T-helper 2 cell (primary cell): ENCODE data around the gene NRSN2.
A peak's percentile ranks its signal among the peaks of the same experiment; 100 is the strongest.
"Not testable (repeated sequence)": the region's sequence is repeated elsewhere in the genome, so short reads cannot be mapped to it uniquely, and the experiment has no call there.

Source experiments
- DNase-seq, 5 experiments: peaks; one replicate each; pipeline versions ENCODE4 v3.0.0 to v3.0.0-alpha.2; 2012 to 2022

Gene NRSN2

GRCh38 chr20:375265-375889 lies 28.5 kb downstream of the NRSN2 start:
- no peak for DNase-seq

DNA sequence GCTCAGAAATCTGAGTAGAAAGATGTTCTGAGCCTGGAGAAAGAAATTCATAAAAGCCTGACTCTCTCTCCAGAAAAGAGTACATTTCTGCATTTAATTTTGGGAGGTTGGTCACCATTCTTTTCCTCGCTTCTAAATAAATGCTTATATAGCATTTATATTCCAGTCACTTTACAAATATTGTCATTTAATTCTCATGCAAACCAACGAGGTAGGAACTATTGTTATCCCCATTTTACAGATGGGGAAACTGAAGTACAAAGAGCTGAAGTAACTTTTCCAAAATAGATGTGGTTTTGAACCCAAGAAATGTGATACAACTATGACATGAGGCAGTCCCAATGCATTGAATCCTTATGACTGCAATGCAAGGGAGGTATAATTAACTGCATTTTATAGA lies 29.2 kb downstream of the NRSN2 start:
- DNase-seq = no peak

DNA sequence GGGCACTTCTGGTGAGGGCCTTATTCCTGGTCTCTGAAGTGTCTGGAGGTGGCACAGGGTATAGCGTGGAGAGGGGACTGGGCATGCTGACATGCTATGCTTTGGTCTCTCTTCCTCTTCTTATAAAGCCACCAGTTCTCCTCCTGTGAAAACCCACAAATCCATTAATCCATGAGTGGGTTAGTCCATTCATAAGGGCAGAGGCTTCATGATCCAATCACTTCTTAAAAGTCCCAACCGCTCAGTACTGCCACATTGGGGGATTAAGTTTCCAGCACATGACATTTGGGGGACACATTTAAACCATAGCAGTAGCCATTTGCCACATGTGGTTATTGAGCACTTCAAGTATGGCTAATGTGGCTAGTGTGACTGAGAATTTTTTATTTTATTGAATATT lies 29.8 kb downstream of the NRSN2 start:
- no peak for DNase-seq

GRCh38 chr20:377578-377977 lies 30.7 kb downstream of the NRSN2 start:
- not testable (repeated sequence) for DNase-seq

GRCh38 chr20:378961-379336 lies 32.0 kb downstream of the NRSN2 start:
- no peak for DNase-seq

DNA sequence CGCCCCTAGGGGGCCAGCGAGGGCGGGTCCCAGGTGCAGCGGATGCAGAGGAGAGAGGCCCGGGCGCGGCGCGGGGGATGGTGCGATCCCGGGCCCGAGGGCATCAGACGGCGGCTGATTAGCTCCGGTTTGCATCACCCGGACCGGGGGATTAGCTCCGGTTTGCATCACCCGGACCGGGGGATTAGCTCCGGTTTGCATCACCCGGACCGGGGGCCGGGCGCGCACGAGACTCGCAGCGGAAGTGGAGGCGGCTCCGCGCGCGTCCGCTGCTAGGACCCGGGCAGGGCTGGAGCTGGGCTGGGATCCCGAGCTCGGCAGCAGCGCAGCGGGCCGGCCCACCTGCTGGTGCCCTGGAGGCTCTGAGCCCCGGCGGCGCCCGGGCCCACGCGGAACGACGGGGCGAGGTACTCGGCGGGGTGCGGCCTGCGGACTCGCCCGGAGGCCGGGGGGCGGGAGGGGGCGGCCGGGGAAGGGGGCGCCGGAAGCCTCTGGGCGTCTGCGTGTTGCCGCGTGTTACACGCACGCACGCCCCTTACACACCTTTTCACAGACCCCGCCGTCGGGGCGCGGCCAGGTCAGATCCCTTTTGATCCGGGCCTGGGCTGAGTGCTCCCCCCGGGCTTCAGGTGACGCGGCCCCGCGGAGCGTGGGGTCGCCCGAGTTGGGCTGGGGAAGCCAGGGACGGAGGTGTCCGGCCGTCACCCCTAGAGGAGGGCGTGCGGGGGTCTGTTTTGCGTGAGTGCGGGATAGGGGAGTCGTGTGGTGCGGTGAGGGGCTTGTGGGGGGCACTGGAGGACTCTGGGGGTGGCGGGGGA lies 34.1 kb downstream of the NRSN2 start:
- DNase-seq = peak in 4 of 5 experiments; percentile 28 to 80 (median 42)

DNA sequence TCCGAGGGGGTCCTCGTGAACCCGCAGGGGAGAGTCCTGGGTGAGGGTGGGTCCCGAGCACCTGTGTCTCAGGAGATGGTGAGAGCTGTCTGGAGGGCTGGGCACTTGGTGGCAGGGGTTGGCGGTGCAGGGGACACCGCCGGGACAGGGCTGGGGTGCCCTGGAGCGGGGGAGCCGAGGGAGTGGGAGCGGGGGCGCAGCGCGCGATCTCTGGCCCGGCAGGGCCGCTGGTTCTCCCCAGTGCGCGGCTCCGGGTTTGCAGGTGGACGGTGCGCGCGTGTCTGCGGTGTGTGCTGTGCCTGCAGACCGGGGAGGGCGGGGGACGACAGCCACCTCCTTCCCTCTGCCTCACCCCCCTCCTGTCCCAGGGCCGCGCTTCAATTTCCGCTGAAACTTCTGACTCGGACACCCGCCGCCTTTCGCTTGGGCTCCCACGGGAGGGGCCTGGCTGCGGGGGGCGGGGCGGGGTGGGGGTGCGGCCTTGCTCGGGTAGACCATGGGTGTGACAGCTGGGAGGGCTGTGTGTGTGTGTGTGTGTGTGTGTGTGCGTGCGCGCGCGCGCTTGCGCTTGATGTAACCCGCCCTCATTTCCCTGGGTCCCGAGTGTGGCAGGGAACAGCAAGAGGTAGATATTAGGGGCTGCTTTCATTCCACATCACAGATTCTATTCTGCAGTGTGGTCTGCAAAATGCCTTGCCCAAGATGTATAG lies 34.8 kb downstream of the NRSN2 start:
- peak; percentile 34 to 93 (median 45) for DNase-seq

DNA sequence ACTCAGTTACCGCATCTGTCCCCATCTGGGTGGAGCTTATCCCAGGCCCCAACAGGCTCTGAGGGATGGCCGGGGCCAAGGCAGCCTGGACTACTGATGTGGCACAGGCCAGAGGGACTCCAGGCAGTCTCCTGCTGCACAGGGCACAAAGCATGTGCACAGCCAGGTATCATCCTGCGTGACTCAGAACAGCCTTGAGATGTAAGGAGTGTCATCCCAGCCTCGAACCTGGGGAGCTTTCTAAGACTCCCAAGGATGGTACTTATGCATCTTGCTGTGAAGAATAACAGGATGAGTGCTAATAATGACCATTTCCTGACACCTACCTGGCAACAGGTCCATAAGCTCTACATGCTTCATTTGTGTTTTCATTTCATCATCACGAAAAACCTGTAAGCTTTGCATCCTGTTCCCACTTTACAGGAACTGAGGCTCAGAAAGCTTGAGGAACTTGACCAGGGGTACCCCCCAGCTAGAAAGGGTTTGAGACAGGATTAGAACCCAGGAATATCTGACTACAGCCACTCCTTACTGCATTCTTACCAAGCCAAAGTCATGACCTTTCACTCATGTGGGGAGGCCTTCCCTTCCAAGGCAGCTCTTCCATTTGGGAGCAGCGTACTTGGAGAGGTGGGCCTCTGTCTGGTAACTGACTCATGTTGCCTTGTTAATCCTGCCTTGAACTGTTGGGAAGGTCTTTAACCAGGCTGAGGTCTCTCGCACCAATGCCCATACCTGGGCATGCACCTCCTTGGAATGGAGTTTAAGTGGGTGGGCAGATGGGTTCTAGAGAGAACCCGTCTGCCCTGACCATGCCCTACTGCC lies 35.6 kb downstream of the NRSN2 start:
- no peak for DNase-seq

DNA sequence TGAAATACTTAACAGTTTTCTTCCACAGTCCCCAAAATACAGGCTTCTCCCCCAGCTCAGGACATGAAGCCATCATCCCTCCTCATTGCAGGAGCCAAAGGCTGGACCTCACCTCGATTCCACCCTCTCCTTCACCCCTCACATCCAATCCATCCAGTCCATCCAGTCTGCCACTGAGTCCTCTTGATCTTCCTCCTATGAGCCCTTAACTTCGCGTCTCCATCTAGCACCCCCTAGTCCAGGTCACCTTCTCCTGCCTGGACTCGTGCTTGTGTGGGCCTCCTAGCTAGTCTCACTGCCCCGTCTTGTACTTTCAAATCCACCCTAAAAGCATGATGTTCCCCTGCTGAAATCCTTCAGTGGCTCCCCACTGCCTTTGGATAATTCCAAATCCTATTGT lies 37.0 kb downstream of the NRSN2 start:
- DNase-seq = no peak

DNA sequence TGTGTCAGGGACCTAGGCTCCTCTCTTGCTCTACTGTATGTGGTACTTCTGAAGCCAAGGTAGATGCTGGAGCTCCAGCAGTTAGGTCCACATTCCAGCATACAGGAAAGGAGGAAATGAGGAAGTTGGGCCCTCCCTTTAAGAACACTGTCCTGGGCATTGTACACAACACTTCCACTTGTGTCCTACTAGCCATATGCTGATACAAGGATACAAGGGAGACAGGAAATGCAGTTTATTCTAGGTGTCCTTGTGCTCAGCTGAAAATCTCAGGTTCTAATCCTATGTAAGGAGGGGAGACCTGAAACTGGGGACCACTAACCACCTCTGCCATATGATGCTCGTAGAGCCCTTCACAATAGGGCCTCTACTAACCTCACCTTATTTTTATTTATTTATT lies 37.8 kb downstream of the NRSN2 start:
- DNase-seq = no peak

- no peak for DNase-seq
Observed at GRCh38 chr20:385448-385847, 38.5 kb downstream of the NRSN2 start.

DNA sequence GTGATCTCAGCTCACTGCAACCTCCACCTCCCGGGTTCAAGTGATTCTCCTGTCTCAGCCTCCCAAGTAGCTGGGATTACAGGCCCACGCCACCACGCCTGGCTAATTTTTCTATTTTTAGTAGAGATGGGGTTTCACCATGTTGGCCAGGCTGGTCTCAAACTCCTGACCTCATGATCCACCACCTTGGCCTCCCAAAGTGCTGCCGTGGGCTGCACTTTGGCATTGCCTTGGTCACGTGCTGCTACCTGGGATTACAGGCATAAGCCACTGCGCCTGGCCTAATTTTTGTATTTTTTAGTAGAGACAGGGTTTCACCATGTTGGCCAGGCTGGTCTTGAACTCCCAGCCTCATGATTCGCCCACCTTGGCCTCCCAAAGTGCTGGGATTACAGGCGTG lies 39.7 kb downstream of the NRSN2 start:
- not testable (repeated sequence) for DNase-seq

- DNase-seq = no peak
Observed at GRCh38 chr20:387520-387919, 40.6 kb downstream of the NRSN2 start.

DNA sequence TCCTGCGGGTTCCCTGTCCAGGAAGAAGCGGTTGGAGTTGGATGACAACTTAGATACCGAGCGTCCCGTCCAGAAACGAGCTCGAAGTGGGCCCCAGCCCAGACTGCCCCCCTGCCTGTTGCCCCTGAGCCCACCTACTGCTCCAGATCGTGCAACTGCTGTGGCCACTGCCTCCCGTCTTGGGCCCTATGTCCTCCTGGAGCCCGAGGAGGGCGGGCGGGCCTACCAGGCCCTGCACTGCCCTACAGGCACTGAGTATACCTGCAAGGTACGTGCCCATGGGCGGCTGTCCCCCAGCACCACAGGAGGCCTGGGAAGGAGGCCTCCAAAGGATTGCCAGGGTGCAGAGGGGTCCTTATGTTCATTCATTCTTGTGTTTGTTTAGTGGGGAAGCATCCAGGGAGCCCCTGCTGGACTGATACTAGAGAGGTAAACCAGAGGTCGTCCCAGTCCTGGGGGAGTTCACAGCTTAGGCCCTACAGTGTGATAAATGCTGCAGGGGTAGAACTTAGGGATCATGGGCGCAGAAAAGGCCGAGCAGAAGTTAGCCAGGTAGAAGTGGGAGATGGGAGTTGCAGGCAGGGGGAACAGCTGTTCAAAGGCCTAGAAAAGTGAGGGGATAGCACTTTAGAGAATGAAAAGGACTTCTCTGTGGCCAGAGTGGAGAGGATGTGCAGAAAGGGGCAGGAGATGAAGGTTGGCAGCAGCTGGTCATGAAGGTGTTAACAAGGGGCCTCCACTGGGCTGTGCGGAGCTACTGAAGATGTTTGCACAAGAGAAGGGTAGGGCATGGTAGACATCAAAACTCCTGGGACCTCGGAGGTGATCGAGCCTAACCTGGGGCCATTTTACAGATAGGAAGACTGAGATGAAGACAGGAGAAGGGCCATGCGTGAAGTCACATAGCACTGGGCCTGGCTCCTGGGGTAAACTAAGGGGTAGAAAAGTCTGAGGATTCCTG lies 41.4 kb downstream of the NRSN2 start:
- no peak for DNase-seq

- no peak for DNase-seq
Observed at GRCh38 chr20:389220-389619, 42.3 kb downstream of the NRSN2 start.

GRCh38 chr20:391041-391711 lies 44.3 kb downstream of the NRSN2 start:
- no peak for DNase-seq

DNA sequence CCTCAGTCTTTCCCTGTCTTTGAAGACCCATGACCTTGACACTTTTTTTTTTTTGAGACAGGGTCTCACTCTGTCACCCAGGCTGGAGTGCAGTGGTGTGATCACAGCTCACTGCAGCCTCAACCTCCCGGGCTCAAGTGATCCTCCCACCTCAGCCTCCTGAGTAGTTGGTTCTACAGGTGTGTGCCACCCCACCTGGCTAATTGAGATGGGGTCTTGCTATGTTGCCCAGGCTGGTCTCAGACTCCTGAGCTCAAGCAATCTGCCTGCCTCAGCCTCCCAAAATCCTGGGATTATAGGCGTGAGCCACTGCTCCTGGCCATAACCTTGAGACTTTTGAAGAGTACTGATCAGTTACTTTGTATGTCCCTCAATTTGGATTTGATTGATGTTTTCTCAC lies 46.4 kb downstream of the NRSN2 start:
- DNase-seq = not testable (repeated sequence)

- DNase-seq = no peak
Observed at GRCh38 chr20:396252-396618, 49.3 kb downstream of the NRSN2 start.

DNA sequence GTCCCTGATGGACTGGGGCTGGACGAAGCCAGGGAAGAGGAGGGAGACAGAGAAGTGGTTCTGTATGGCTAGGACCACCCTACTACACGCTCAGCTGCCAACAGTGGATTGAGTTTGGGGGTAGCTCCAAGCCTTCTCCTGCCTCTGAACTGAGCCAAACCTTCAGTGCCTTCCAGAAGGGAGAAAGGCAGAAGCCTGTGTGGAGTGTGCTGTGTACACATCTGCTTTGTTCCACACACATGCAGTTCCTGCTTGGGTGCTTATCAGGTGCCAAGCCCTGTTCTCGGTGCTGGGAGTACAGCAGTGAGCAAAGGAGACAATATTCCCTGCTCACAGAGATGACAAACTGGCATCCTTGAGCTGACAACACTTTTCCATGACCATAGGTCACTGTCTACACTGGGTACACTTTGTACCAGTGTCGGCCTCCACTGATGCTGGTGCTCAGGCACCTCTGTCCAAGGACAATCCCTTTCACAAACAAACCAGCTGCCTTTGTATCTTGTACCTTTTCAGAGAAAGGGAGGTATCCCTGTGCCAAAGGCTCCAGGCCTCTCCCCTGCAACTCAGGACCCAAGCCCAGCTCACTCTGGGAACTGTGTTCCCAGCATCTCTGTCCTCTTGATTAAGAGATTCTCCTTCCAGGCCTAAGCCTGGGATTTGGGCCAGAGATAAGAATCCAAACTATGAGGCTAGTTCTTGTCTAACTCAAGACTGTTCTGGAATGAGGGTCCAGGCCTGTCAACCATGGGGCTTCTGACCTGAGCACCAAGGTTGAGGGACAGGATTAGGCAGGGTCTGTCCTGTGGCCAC lies 49.9 kb downstream of the NRSN2 start:
- DNase-seq = no peak
